H1 (cell line): ENCODE data around the gene INPP4B. TPM values are rescaled to one million over a fixed set of nuclear protein-coding genes. Genes with fewer than 3 reads are reported as not detected.

Source experiments
- CTCF ChIA-PET: fragments of 300-600 bp; sonication (Branson Sonifier 250); formaldehyde crosslinking; loops from one replicate; lab custom pipeline; 2021; ENCODE audit not compliant: partially characterized antibody; lab: Charles Lee
- POLR2A ChIA-PET: fragments of 300-600 bp; sonication (Branson Sonifier 250); formaldehyde crosslinking; loops from one replicate; lab custom pipeline; 2021; ENCODE audit warnings: inconsistent platforms; ENCODE audit not compliant: partially characterized antibody; lab: Charles Lee
- DNase-seq, 2 experiments: peaks; one replicate each; pipeline versions ENCODE4 v3.0.0 to v3.0.0-alpha.2; 2010 to 2022; ENCODE audit warnings: low spot score in 2 of 2, low read depth in 1 of 2, mixed read lengths in 1 of 2
- FAIRE-seq: peaks from 2 replicates; lab custom pipeline; 2011; peaks lifted over from hg19 to GRCh38; lab: Jason Lieb, UNC
- H2AFZ ChIP-seq: 2 replicates; pipeline ENCODE4 v1.8.1; 2012; ENCODE audit warnings: low read length, inconsistent platforms
- H2AK5ac ChIP-seq: 2 replicates; pipeline ENCODE4 v1.6.1; 2013; ENCODE audit warnings: low read depth, low read length
- H2BK120ac ChIP-seq: replicated peaks from 2 replicates; pipeline ENCODE3; 2013; ENCODE audit warnings: low read depth, low read length, inconsistent platforms
- H2BK12ac ChIP-seq: 2 replicates; pipeline ENCODE4 v1.6.1; 2013; ENCODE audit warnings: low read depth, low read length
- H2BK15ac ChIP-seq: 2 replicates; pipeline ENCODE4 v1.6.1; 2013; ENCODE audit warnings: low read length
- H2BK20ac ChIP-seq: 2 replicates; pipeline ENCODE4 v1.6.1; 2013; ENCODE audit warnings: low read length
- H2BK5ac ChIP-seq: 2 replicates; pipeline ENCODE4 v1.6.1; 2013; ENCODE audit warnings: low read depth, low read length
- H3K14ac ChIP-seq: 2 replicates; pipeline ENCODE4 v1.6.1; 2013; ENCODE audit warnings: inconsistent platforms; ENCODE audit not compliant: insufficient read length
- H3K18ac ChIP-seq: 2 replicates; pipeline ENCODE4 v1.6.1; 2013; ENCODE audit warnings: low read length; ENCODE audit errors: extremely low read depth
- H3K23ac ChIP-seq: 2 replicates; pipeline ENCODE4 v1.6.1; 2013; ENCODE audit warnings: inconsistent platforms; ENCODE audit not compliant: insufficient read length
- H3K23me2 ChIP-seq: 2 replicates; pipeline ENCODE4 v1.6.1; 2013; ENCODE audit warnings: low read depth, low read length
- H3K27ac ChIP-seq: 2 replicates; pipeline ENCODE4 v1.6.1; 2011; ENCODE audit warnings: low read depth, low read length, inconsistent platforms
- H3K27me3 ChIP-seq, 4 experiments: replicated peaks in 1 of 4; 1 replicate in 1 of 4; 2 replicates in 3 of 4; pipeline versions ENCODE4 v1.6.1 to v1.8.1; 2011 to 2013; ENCODE audit warnings: low read length in 3 of 4, mild to moderate bottlenecking in 3 of 4, inconsistent platforms in 2 of 4, mixed read lengths in 2 of 4, moderate library complexity in 1 of 4; ENCODE audit not compliant: control insufficient read depth in 3 of 4, insufficient read depth in 3 of 4; ENCODE audit errors: extremely low read depth in 1 of 4
- H3K36me3 ChIP-seq, 4 experiments: 2 replicates each; pipeline versions ENCODE4 v1.6.1 to v1.8.1; 2011 to 2013; ENCODE audit warnings: mild to moderate bottlenecking in 4 of 4, low read length in 3 of 4, moderate library complexity in 2 of 4, control low read depth in 1 of 4, inconsistent platforms in 1 of 4; ENCODE audit not compliant: insufficient read depth in 4 of 4, control insufficient read depth in 2 of 4
- H3K4ac ChIP-seq: replicated peaks from 2 replicates; pipeline ENCODE3; 2013; ENCODE audit warnings: low read length, low read depth, mixed read lengths, inconsistent platforms; ENCODE audit not compliant: insufficient read length
- H3K4me1 ChIP-seq, 4 experiments: replicated peaks in 1 of 4; 1 replicate in 1 of 4; 2 replicates in 3 of 4; pipeline versions ENCODE4 v1.6.1 to v1.8.1; 2011 to 2013; ENCODE audit warnings: low read length in 3 of 4, inconsistent platforms in 2 of 4, mixed read lengths in 1 of 4; ENCODE audit not compliant: insufficient read depth in 4 of 4, control insufficient read depth in 3 of 4
- H3K4me2 ChIP-seq, 2 experiments: 2 replicates each; pipeline versions ENCODE4 v1.6.1 to v1.8.1; 2011 to 2013; ENCODE audit warnings: low read depth in 2 of 2, low read length in 2 of 2, control low read depth in 1 of 2, inconsistent platforms in 1 of 2, mild to moderate bottlenecking in 1 of 2; ENCODE audit not compliant: insufficient read depth in 1 of 2
- H3K4me3 ChIP-seq, 4 experiments: fragments of 200-600, 300-600 bp in 1 of 4; sonication (generic), shearing (Covaris generic), sonication (Bioruptor Twin) in 1 of 4; 2 replicates each; pipeline versions ENCODE4 v1.5.1 to v1.8.1; 2011 to 2016; ENCODE audit warnings: low read length in 4 of 4, low read depth in 3 of 4, control low read depth in 2 of 4, inconsistent platforms in 2 of 4, mild to moderate bottlenecking in 2 of 4, mixed read lengths in 1 of 4, moderate library complexity in 1 of 4; ENCODE audit not compliant: insufficient read depth in 2 of 4; ENCODE audit errors: extremely low read depth in 1 of 4
- H3K56ac ChIP-seq: replicated peaks from 2 replicates; pipeline ENCODE3; 2013; ENCODE audit warnings: low read depth, mild to moderate bottlenecking, mixed read lengths, low read length, inconsistent platforms; ENCODE audit not compliant: insufficient read length
- H3K79me1 ChIP-seq: 2 replicates; pipeline ENCODE4 v1.6.1; 2013; ENCODE audit warnings: low read depth, low read length, control low read depth
- H3K79me2 ChIP-seq, 2 experiments: 2 replicates each; pipeline versions ENCODE4 v1.6.1 to v1.8.1; 2012 to 2013; ENCODE audit warnings: low read length in 2 of 2, mild to moderate bottlenecking in 2 of 2, inconsistent platforms in 1 of 2; ENCODE audit not compliant: insufficient read depth in 2 of 2, control insufficient read depth in 1 of 2
- H3K9ac ChIP-seq, 4 experiments: replicated peaks in 1 of 4; 1 replicate in 1 of 4; 2 replicates in 3 of 4; pipeline versions ENCODE4 v1.6.1 to v1.8.1; 2011 to 2013; ENCODE audit warnings: low read depth in 3 of 4, low read length in 3 of 4, control low read depth in 2 of 4, mild to moderate bottlenecking in 2 of 4, moderate library complexity in 2 of 4, inconsistent platforms in 1 of 4; ENCODE audit errors: extremely low read depth in 1 of 4
- H3K9me3 ChIP-seq, 2 experiments: 2 replicates each; pipeline versions ENCODE4 v1.6.1 to v1.8.1; 2012 to 2013; ENCODE audit warnings: mild to moderate bottlenecking in 2 of 2, moderate library complexity in 2 of 2, control low read depth in 1 of 2, inconsistent platforms in 1 of 2, low read depth in 1 of 2, low read length in 1 of 2, mixed read lengths in 1 of 2; ENCODE audit not compliant: insufficient read depth in 2 of 2
- H4K20me1 ChIP-seq, 2 experiments: replicated peaks in 1 of 2; 2 replicates each; pipeline versions ENCODE3 to v1.8.1; 2011 to 2013; ENCODE audit warnings: inconsistent platforms in 2 of 2, low read length in 2 of 2, mild to moderate bottlenecking in 1 of 2; ENCODE audit not compliant: insufficient read depth in 2 of 2, control insufficient read depth in 1 of 2
- H4K5ac ChIP-seq: 2 replicates; pipeline ENCODE4 v1.6.1; 2013; ENCODE audit warnings: low read length, low read depth, mixed read lengths, inconsistent platforms; ENCODE audit not compliant: insufficient read length
- H4K8ac ChIP-seq: 2 replicates; pipeline ENCODE4 v1.8.0; 2013; ENCODE audit warnings: mild to moderate bottlenecking, moderate library complexity, low read length, inconsistent platforms; ENCODE audit not compliant: insufficient read depth; ENCODE audit errors: extremely low read depth
- H4K91ac ChIP-seq: replicated peaks from 2 replicates; pipeline ENCODE3; 2013; ENCODE audit warnings: low read length, mixed read lengths, inconsistent platforms; ENCODE audit not compliant: insufficient read length
- CHD2 ChIP-seq: IDR thresholded peaks from 2 replicates; pipeline ENCODE4 v1.6.1; 2012; ENCODE audit warnings: low read length, improper control_type of control experiment
- EP300 ChIP-seq, 2 experiments: IDR thresholded peaks; 1 replicate in 1 of 2; 2 replicates in 1 of 2; pipeline ENCODE4 v1.6.1; 2011 to 2012; ENCODE audit warnings: low read depth in 2 of 2, low read length in 2 of 2, mild to moderate bottlenecking in 2 of 2, borderline replicate concordance in 1 of 2, inconsistent platforms in 1 of 2, moderate library complexity in 1 of 2
- RAD21 ChIP-seq, 2 experiments: IDR thresholded peaks in 1 of 2; conservative IDR thresholded peaks in 1 of 2; 2 replicates each; pipeline ENCODE4 v1.6.1; 2011; ENCODE audit warnings: low read depth in 2 of 2, low read length in 2 of 2, improper control_type of control experiment in 1 of 2, inconsistent platforms in 1 of 2, mild to moderate bottlenecking in 1 of 2, moderate library complexity in 1 of 2
- TCF12 ChIP-seq: IDR thresholded peaks from 2 replicates; pipeline ENCODE4 v1.6.1; 2011; ENCODE audit warnings: low read depth, mild to moderate bottlenecking, low read length
- WGBS, 2 experiments: shearing (Covaris generic) in 1 of 2; methylation state at CpG; one replicate each; pipeline versions ENCODE4 v1.1.6 to v1.1.7; 2013 to 2015; ENCODE audit warnings: low lambda C conversion rate in 2 of 2, mixed read lengths in 2 of 2, inconsistent platforms in 1 of 2, low coverage in 1 of 2, missing lambda C conversion rate in 1 of 2; ENCODE audit not compliant: insufficient replicate concordance in 2 of 2, insufficient coverage in 1 of 2, insufficient read length in 1 of 2; ENCODE audit errors: extremely low coverage in 1 of 2, missing lambda C conversion rate in 1 of 2; 5-methylcytosine and 5-hydroxymethylcytosine counted together
- polyA plus RNA-seq, 7 experiments: library from polyadenylated mRNA; depleted of rRNA in 3 of 7; stranded (reverse) in 5 of 7; unstranded in 2 of 7; fragments of >200 nt in 5 of 7; fragments of 200-250 nt in 2 of 7; gene quantifications; 1 replicate in 5 of 7; 2 replicates in 1 of 7; 4 replicates in 1 of 7; pipeline versions ENCODE4 v1.2.1 to v1.2.3, GENCODE V29; 2011 to 2013; ENCODE audit warnings: missing spikeins in 2 of 7, mixed read lengths in 2 of 7
- total RNA-seq: library from RNA; stranded (reverse); fragmentation: NEBNext Ultra II Directional; extraction: Animal tissue kit (Norgen Biotek cat#: 25700); gene quantifications from 2 replicates; pipeline ENCODE4 v1.2.1, GENCODE V29; 2021
- TF ChIP-seq, protein P1 (sequence below), 3 experiments: IDR thresholded peaks; 1 replicate in 2 of 3; 2 replicates in 1 of 3; pipeline versions ENCODE4 v1.5.1 to v1.6.1; 2011; ENCODE audit warnings: low read length in 3 of 3, mild to moderate bottlenecking in 3 of 3, inconsistent platforms in 2 of 3, low read depth in 1 of 3, moderate library complexity in 1 of 3; ENCODE audit not compliant: insufficient read depth in 1 of 3; ENCODE audit errors: control extremely low read depth in 1 of 3

INPP4B gene
- total and polyA plus RNA-seq, 2 of the 8 experiments (the other 6 are each of a cell fraction or from before 2014, with no cell fraction given), result 0.11 to 0.54 TPM

DNA sequence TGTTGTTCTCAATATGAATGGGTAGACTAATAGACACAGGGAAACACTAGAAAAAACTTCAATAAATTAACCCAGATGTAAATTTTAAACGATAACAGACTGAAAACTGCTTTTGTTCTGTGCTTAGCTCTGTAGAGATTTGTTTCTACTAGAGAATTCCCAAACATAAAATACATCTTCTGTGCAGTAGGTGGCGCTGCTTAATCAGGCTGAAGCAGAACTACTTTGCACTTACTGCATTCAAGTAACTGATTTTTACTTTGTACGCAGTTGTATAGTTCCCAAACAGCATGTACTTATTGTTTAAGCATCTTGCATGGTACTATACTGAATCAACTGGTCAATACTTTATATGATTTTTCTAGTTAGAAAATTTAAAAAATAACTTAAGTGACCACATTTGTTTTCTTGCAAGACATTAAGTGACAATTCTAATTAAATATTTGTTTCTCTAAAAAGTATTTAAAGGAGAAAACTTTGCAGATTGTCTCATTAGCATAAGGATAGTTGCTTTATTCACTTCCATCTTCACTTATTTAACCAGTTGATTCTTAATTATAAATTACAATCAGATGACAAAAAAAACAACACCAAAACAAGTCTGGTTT lies 719.1 kb downstream of the INPP4B start:
- Histone ChIP-seq H3K9ac (no peak overlapping the region), H3K56ac (no peak overlapping the region), H4K5ac (no peak overlapping the region), H2BK12ac (no peak overlapping the region), H3K79me2 (no peaks in the 10 kb centered on the region), H3K36me3 (no peaks in the 10 kb centered on the region), H3K9me3 (no peaks in the 10 kb centered on the region), H3K18ac (no peak overlapping the region), H3K27ac (no peak overlapping the region), H3K14ac (no peak overlapping the region), H3K4ac (no peak overlapping the region), H4K91ac (no peak overlapping the region), H3K23me2 (no peaks in the 10 kb centered on the region), H3K27me3 (no peaks in the 10 kb centered on the region), H2BK120ac (no peak overlapping the region), H2BK5ac (no peak overlapping the region), H2AFZ (no peak overlapping the region), H4K8ac (no peak overlapping the region), H4K20me1 (no peaks in the 10 kb centered on the region), H3K4me2 (no peak overlapping the region), H2BK20ac (no peak overlapping the region), H2AK5ac (no peak overlapping the region), H2BK15ac (no peak overlapping the region), H3K4me3 (no peak overlapping the region), H3K4me1 (no peaks in the 10 kb centered on the region), H3K79me1 (no peaks in the 10 kb centered on the region), H3K23ac (no peak overlapping the region)
- 37% methylated on average over 3 of the region's 3 CpGs; no CpG with 5 or more reads in 1 of the 2 experiments for WGBS, 2 experiments
- CTCF ChIA-PET, result interaction anchor here (0.6 to 1.4 kb wide), 3 partner anchors 10 to 971 kb away, joined by 4 to 5 read pairs (median 4); partner anchors contain the start of gene INPP4B
- FAIRE-seq (peak; percentile 86), DNase-seq (peak; percentile 3 to 54)
- POLR2A ChIA-PET, result no interaction called here
- TF ChIP-seq RAD21 (IDR thresholded peaks at IDR 0.05 in 1 of 2, conservative IDR thresholded peaks at IDR 0.05 in 1 of 2; ENCODE audit: low read depth in 2 of 2, low read length in 2 of 2) (peak; percentile 92), CHD2 (no peak), TCF12 (no peak), EP300 (IDR thresholded peaks at IDR 0.05; ENCODE audit: borderline replicate concordance in 1 of 2, low read depth in 2 of 2, low read length in 2 of 2) (no peak)
- TF ChIP-seq, protein P1, sequence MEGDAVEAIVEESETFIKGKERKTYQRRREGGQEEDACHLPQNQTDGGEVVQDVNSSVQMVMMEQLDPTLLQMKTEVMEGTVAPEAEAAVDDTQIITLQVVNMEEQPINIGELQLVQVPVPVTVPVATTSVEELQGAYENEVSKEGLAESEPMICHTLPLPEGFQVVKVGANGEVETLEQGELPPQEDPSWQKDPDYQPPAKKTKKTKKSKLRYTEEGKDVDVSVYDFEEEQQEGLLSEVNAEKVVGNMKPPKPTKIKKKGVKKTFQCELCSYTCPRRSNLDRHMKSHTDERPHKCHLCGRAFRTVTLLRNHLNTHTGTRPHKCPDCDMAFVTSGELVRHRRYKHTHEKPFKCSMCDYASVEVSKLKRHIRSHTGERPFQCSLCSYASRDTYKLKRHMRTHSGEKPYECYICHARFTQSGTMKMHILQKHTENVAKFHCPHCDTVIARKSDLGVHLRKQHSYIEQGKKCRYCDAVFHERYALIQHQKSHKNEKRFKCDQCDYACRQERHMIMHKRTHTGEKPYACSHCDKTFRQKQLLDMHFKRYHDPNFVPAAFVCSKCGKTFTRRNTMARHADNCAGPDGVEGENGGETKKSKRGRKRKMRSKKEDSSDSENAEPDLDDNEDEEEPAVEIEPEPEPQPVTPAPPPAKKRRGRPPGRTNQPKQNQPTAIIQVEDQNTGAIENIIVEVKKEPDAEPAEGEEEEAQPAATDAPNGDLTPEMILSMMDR (IDR thresholded peaks at IDR 0.05; ENCODE audit: control extremely low read depth in 1 of 3, insufficient read depth in 1 of 3, low read depth in 1 of 3, low read length in 3 of 3), result peak in 2 of 3 experiments; percentile 59 to 75; a peak in 3 of 4 replicates
